GM12891 (cell line): ENCODE measurements around the gene UNC13B.

Experiments
- PAX5 ChIP-seq: IDR thresholded peaks from 2 replicates; pipeline ENCODE4 v1.6.1; 2011; ENCODE audit warnings: low read length, moderate library complexity, mild to moderate bottlenecking; ENCODE audit not compliant: insufficient read depth, severe bottlenecking
- POLR2A ChIP-seq: IDR thresholded peaks from 2 replicates; pipeline ENCODE4 v1.6.1; 2011; ENCODE audit warnings: low read depth, low read length, control low read depth
- POLR2AphosphoS5 ChIP-seq: IDR thresholded peaks from 2 replicates; pipeline ENCODE4 v1.6.1; 2011; ENCODE audit warnings: low read depth, low read length, control low read depth
- POU2F2 ChIP-seq: IDR thresholded peaks from 2 replicates; pipeline ENCODE4 v1.6.1; 2011; ENCODE audit warnings: low read depth, mild to moderate bottlenecking, control low read depth, low read length, moderate library complexity
- SPI1 ChIP-seq: IDR thresholded peaks from 2 replicates; pipeline ENCODE4 v1.6.1; 2011; ENCODE audit warnings: low read depth, low read length, control low read depth
- TAF1 ChIP-seq: IDR thresholded peaks from 2 replicates; pipeline ENCODE4 v1.6.1; 2011; ENCODE audit warnings: low read depth, low read length, control low read depth

DNA sequence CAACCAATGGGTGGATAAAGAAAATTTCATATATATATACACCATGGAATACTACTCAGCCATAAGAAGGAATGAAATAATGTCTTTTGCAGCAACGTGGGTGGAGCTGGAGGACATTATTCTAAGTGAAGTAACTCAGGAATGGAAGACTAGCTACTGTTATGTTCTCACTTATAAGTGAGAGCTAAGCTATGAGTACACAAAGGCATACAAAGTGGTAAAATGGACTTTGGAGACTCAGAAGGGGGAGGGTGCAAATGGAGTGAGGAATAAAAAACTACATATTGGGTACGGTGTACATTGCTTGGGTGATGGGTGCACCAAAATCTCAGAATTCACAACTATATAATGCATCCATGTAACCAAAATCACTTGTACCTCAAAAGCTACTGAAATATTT is 260.9 kb downstream of the UNC13B start:
- TF ChIP-seq POLR2AphosphoS5 (no peak), POLR2A (no peak), SPI1 (no peak), TAF1 (no peak), PAX5 (no peak), POU2F2 (no peak)
